ENCODE measurements around the gene FAM136A. TPM values are rescaled to one million over a fixed set of nuclear protein-coding genes. Genes with fewer than 3 reads are reported as not detected.
A peak's percentile ranks its signal among the peaks of the same experiment; 100 is the strongest.

FAM136A gene
- total and polyA plus RNA-seq, 2 of the 13 experiments (the other 11 are each of a cell fraction or from before 2014, with no cell fraction given), result 77.8 to 126 TPM

- TF ChIP-seq ASH2L (IDR thresholded peaks at IDR 0.05; ENCODE audit: insufficient read length, low read depth, low read length) (peak; percentile 93), ZBTB4 (CRISPR knock-in tag; IDR thresholded peaks at IDR 0.05; ENCODE audit: borderline replicate concordance) (peak; percentile 69; the same call in 1 of the 2 replicates), E2F2 (CRISPR knock-in tag; IDR thresholded peaks at IDR 0.05; ENCODE audit: borderline replicate concordance) (no peak), ELF1 (CRISPR knock-in tag; IDR thresholded peaks at IDR 0.05) (peak; percentile 54; the same call in 1 of the 2 replicates), SYNCRIP (IDR thresholded peaks at IDR 0.05; ENCODE audit: insufficient read depth, low read depth, low read length) (no peak), ZNF580 (CRISPR knock-in tag; IDR thresholded peaks at IDR 0.05; ENCODE audit: borderline replicate concordance, low read depth) (peak; percentile 87; the same call in 1 of the 2 replicates), ZBTB3 (CRISPR knock-in tag; IDR thresholded peaks at IDR 0.05; ENCODE audit: borderline replicate concordance, low read depth) (peak; percentile 28; the same call in 1 of the 2 replicates), IRF2 (CRISPR knock-in tag; IDR thresholded peaks at IDR 0.05) (no peak; the same call in 1 of the 2 replicates), RBM22 (optimal IDR thresholded peaks at IDR 0.05; ENCODE audit: low read length) (peak; percentile 57), NFAT5 (CRISPR knock-in tag; IDR thresholded peaks at IDR 0.05) (peak; percentile 68; the same call in 1 of the 2 replicates), ATF6 (CRISPR knock-in tag; conservative IDR thresholded peaks at IDR 0.05) (no peak; the same call in 1 of the 2 replicates), TEF (CRISPR knock-in tag; IDR thresholded peaks at IDR 0.05) (no peak), AGO1 (IDR thresholded peaks at IDR 0.05; ENCODE audit: low read depth, low read length, poor library complexity, severe bottlenecking) (no peak)
Observed at GRCh38 chr2:70248181-70248847, 53.6 kb downstream of the FAM136A start, which contains the start of gene TIA1 (continued).

All from HepG2 (cell line).